HG02642 (cell line): ENCODE results near the gene AMFR.

ENCODE experiments used
- ATAC-seq: cut with Tn5 transposase; IDR thresholded peaks from one replicate; pipeline ENCODE4 v1.9.1; 2021; ENCODE audit warnings: mild to moderate bottlenecking; ENCODE audit not compliant: unreplicated experiment, poor library complexity

The AMFR gene

DNA sequence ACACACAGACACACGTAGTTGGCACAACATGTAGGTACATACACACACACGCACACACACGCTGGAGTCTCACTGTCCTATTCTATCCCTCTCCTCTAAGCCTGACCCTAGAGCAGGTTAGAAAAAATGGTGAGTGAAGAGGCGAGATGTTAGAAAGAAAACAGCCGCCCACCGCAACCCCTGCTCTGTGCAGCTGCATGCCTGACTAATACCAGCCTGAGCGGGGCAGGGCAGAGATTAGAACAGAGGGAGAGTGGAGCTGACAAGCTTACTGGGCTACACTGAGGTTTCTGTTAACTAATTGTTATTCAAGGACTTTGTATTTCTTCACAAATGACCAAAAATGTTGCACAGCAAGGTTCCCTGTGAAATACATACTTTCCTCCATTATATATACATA is 59.8 kb downstream of the AMFR start:
- no peak for ATAC-seq

DNA sequence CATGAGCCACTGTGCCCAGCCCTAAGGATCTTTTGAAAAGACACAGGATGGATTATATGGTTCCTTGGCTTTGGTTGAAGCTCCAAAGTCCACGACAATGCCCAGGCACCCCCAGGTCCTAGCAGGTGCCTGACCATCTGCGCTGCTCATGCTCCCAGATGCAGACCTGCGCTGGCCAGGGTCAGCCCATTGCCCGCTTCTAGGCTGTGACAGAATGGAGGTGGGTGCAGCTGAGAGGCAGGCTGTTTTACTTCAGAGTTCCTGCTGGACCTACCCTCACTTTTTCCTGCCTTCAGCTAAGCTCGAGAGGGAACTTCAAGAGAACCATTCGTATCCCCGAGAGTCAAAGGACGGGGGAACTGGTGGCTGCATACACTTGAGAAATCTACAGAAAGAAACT is 60.5 kb downstream of the AMFR start:
- ATAC-seq = no peak

DNA sequence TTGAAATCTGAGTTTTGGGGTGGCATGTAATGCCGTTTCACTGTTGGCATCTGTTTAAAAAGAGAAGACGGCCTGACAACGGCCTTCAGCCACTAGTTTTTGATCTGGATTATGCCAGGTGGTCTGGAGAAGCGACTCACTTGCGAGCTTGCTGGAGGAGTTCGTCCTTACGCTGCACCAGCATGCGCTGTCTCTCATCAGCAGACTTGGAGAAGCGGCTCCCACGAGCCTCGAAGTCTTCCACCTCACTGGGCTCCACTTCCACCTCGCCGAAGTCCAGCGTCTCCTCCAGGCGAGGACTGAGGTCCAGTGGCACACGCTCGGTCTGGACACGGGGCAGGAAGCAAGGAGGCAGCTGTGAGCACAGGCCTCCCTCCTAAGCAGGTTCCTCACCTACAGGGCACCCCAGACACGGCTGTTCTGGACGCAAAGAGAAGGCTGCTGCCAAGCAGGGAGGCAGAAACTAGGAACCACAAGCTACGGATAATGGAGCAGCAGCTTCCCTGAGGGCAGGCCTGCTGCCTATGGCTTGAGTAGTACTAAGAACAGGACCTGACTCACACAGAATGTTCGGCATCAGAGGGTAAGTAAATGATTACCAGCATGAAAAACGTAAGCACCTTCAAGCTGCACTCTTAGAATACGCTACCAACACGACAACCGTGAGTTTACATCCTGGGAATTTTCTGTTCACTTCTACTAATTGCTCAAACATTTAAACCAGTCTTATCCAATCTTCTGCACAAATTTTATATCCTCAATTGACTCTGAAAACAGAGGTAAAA is 61.4 kb downstream of the AMFR start:
- ATAC-seq = no peak

DNA sequence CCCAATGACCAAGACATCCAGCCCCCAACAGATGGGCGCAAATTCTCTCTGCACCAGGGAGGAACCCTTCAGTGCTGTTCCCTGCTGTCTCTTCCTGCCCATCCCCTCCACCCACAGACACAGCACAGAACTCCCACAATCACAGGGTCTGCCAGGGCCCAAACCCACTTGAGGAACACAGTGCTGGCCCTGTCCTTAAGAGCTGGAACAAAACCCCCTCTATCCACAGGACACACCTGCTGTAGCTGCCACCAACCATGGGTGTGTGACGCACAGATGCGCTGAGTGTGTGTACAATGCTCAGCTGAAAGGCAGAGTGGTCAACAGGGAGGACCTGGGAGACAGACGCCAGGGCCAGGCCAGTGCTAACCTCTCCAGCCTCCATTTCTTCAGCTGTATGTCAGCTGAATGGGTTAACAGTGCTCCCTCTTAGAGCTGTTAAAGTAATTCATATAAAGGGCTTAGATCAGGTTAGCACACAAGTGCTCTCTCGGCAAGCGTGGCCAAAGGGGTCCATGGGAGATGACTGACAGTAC is 62.1 kb downstream of the AMFR start:
- ATAC-seq = no peak

DNA sequence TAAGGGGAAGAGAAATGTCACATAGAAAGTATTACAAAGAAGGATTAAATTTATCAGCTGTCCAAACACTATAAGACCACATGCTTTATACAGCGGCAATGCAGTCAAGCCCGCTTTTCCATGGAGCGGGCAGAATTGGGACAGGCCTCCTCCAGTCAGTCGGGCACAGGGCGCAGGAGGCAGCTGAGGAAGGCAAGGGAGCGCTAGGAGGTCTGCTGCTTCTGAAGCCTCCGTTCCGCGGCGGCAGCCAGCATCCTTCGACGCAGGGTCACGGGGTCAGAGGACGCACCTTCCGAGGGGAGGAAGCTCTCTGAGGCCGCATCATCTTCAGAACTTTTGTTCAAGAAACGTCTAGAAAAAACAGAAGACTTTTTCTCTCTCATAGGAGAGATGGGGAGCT is 62.6 kb downstream of the AMFR start:
- ATAC-seq = no peak

DNA sequence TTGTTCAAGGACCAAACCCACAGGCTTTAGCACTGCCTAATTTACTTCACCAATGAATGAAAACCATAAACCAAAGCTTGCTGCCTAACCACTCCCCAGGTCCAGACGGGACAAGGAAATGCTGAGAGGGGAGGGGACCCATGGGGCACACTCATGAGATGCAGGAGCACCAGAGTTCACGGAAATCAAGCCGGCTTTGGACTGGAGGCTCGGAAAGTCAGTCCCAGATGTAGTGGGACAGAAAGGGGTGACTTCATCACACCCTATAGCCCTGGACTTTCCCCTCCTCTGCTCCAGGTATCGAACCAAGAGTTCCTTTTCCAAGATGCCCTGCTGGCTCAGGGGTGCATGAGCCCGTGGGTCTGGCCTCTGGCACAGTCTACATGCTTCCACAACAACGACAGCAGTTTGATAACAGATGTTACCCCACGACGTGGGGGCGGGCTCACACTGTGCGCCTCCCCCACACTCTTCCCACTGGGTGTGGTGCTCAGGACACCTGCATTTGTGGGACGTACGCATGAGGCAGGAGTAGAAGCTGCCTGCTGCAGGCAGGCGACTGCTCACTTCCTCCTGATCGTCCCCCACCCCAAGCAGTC is 63.2 kb downstream of the AMFR start:
- ATAC-seq = no peak

DNA sequence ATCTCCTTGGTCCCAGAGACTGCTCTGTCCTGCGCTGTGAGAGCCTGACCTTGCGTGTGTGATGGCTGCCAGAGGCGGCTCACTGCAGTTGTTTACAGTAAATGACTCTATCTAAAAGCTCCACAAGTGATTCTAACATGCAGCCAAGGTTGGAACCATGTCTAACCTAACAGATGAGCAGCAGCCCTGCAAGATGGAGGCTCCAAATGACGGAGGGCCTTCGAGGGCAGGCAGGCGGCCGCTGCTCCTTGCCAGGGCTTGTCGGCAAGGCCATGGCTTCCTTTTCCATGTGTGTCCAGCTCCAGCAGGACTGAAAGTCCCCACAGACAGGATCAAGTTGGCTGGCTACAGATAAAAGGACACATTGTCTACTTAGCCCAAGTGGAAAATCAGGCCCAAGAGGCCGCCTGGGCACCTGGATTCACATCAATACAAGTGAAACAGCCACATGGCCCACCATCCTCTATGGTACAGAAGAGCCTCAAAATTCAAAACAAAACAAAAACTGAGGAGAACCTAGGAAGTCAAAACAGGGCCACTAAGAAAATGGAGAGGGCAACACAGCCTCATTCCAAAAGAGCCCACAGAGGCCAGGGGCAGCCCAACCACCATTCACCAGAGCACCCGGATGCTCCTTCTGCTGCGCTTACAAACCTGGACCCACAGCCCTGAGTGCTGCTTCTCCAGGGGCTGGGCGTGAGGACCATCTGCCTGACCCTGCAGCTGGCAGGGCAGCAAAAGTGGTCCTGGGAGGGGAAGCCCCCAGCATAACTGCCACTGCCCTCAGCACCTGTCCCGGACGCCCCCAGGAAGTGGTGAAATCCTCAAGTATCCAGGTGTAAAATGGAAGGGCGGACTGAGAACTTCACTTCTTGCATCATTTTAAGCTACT is 65.0 kb downstream of the AMFR start:
- no peak for ATAC-seq

DNA sequence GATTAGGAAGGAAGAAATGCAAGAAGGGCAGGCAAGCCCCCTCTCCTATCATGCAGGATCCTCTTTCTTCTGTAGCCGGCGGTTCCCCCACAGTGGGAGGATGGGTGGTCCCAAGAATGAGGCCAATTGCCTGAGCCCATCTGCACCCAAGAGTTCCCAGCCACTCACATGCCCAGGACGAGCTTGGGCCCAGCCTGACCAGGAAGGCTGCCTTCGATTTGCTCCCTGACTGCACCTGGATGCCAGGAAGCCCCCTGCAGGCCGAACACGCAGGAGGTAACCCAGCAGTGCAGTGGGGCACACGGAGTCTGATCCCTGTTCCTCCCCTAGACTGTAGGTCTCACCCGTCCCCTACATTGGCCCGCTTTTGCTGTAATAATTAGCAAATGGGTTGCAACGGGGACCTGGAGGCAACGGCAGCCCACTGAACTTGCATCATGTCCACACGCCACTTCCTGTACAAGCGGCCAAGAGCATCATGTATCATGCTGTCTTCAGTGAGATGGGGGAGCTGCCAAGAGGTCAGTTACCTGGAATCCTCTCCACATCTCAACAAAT is 67.5 kb downstream of the AMFR start:
- ATAC-seq = no peak

DNA sequence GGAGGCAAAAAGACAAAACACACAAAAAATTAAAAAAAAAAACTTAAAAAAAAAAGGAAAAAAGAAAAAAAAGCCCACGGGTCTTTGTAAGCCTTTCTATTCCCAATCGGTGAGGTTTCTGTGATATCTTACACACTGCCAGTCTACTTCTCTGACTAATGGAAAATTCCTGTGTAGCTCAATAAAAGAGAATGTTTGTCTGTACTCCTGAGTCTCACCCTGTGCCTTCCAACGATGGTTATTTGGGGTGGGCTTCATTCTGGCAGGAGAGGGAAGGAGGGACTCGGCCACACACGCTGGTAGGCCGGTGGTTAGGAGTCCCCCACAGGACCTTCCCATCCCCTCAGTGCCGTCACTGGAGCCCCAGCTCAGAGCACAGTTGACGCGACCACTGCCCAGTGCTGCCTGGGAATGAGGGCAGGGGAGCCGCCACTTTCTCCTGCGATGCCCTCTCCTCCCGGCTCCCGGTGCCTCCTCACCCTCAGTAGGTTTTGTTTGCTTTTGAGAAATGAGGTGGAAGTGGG is 68.0 kb downstream of the AMFR start:
- ATAC-seq = no peak

DNA sequence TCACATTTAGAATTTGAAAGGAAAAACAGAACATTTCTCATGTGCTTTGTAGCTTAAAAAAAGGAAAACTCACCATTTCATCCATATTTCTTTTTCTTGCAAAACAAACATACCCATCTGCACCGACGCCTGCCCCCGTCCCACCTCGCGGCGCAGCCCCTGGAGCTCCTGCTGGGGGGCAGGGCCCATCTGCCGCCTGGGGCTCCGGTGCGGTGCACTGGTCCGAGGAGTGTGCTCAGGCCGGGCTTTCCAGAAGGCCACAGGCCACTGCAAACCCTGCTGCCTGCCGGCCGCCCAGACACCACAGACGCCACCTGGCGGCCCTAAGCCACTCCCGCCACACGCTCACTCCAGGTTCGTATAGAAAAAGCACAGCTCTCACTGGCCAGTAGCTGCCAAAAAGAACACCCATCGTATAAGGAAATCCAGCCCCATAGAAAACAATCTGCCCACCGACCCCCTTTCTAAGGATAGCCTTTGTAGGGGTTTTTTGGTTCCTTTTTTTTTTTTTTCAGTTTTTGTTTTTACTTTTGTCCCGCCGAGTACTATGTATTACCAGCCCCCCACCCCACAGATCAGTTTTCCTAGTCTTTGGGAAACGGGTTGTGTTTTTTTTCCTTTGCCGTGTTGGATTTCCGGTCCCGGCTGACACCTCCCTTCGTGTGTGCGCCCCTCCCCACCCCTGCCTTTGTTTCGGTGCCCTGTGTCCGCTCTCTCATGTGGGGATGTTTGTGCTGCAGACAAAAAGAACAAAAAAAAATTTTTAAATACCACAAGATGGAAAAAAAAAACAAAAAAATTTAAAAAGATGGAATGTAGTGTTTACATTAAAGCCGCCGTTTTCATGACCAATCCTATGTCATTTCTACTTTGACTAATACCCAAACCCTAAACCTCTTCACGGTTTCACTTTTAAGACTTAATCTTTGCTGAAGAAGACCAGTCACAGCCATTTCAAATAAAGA is 68.8 kb downstream of the AMFR start:
- peak; percentile 87 for ATAC-seq

DNA sequence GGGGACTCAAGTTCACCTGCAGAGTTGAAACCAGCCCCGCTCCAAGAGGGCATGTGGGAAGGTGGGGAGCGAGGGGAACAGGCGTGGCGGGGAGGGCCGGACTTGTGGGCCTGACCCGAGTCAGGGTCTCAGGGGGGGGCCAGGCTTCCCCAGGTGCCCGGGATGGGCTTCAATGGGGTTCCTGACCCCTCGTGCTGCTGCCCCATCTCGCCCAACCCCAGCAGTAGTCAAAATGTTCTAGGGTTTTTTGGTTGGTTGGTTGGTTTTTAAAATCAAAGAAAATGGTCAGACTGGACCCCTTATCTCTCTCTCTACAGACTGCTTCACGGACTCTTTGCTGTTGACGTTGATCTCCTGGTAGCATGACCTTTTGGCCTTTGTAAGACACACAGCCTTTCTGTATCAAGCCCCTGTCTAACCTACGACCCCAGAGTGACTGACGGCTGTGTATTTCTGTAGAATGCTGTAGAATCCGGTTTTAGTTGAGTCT is 69.5 kb downstream of the AMFR start:
- ATAC-seq = no peak

DNA sequence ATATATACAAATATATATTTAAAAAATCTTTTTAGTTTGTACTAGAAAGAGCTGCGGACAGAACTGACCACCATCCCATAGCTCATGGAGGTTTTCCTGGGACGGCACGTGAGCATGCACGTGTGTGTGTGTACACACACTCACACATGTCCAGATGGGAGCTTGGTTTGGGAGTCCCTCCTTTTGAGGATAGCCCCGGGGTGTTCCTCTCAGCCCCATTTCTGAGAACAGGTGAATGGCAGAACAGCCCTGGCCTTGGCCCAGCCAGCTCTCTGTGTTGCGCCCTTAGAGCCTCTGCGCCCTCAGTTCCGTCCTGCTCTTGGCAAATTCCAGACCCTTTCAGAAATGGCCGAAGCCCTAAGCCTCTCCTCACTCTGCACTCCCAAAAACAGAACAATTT is 70.1 kb downstream of the AMFR start:
- no peak for ATAC-seq

DNA sequence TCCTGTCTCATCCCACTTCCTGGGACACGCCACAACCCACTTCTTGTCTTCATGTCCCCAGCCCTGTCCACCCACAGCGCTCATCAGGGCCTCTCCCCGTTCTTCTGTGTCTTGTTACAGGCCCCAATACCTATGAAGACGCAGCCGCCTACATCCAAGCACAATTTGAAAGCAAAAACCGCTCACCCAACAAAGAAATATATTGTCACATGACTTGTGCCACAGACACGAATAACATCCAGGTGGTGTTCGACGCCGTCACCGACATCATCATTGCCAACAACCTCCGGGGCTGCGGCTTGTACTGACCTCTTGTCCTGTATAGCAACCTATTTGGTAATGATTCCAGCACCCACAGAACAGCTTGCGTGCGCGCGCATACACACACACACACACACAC is 70.6 kb downstream of the AMFR start:
- no peak for ATAC-seq

DNA sequence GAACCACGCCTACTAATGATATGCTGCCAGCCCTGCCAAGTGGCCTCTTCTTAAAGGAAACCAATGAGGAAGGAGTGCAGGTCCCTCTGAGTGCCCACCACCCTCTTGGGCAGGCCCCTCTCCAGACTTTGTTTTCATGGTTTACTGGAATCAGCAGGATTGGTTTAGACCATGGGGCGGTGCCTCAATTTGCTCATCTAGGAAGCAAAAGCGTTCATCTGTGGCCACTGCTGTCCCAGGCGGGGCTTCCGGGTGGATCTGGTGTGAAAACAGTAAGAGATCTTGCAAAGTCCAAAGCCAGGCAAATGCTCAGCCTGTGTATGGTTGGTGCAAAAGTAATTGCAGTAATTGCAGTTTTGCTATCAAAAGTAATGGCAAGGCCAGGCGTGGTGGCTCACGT is 71.3 kb downstream of the AMFR start:
- ATAC-seq = no peak

DNA sequence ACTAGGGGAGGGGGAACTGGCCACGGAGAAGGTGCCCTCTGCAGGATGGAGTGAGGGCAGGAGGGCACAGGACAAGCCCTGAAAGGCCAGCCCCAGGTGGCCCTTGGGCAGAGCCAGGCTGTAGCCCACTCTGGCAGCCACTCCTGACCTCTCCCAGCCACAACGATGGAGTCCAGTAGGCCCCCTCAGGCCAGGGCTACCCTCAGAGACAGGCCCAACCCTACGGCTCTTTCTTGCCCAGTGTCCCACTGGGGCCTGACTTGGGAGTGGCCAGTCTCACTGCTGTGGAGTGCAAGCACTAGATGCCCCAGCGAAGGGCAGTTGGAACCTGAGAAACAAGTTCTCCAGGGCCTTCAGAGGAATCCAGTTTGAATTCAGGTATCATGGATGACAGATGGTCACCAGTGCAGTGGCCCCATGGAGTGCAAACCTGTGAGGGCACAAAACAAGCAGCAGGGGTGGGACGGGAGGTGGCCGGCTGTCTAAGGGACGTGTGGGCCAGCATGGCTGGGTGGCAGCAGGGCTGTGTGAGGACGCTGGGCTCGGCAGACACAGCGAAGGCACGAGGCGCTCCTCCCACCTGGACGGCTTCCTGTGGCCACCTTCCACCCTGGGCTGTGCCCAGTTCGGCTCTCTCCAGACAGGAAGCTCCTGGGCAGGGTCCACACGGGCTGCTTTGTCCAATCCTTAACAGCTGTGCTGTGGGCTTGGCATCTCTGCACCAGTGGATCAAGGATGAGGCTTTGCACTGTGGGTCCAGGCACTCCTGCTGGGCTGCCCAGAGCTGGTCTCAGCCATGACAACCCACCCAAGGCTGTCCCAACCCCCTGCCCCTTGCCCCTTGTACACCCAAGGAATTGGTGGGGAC is 72.1 kb downstream of the AMFR start:
- ATAC-seq = no peak

DNA sequence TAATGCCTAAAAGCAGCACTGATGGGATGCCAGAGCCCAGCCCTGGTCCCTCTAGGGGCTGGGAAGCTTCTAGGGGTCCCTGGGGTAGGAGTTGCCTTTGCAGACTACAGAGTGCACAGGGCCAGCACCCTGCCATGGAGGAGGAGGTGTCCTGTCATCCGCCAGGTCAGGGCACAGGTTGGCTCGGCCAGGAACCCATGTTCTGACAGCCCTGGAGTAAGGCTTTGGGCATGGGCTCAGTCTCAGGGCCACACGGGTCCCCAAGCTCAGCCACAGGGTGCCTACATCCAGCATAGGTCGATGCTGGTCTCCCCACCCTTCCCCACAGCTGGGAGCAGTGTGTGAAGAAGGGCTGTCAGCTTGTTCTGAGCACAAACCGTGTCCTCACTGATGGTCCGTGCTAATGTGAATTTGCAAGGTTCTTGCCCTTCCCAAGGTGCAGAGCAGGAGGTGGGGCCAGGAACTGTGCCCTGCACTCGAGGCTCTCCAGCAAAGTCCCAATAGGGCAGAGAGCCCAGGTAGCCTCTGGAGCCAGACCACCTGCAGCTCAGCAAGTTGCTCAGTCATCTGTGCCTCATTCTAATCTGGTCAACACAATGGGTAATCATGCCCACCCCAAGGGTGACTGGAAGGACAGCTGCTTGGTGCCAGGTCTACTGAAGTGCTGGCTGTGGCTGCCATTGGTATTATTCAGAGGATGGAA is 72.8 kb downstream of the AMFR start:
- no peak for ATAC-seq

DNA sequence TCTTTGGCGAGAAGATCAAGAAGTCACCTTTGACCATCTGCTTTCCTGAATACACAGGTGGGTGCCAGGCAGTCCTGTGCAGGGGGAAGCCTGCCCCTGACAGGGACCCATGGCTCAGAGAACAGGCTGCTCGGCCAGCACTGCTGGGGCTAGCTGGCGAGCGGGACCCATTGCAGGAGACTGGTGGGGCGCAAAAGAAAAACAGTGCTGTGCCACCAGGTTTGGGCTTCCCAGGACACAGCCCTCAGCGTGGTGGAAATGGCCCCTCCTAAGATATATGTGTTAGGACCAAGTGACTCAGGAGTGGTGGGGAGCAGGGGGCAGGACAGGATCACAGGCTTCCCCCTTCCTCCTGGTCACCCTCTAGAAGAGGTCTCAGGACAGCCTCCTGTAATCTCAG is 73.9 kb downstream of the AMFR start:
- ATAC-seq = no peak
